ENCODE measurements around the gene IL2RG.

The IL2RG gene

DNA sequence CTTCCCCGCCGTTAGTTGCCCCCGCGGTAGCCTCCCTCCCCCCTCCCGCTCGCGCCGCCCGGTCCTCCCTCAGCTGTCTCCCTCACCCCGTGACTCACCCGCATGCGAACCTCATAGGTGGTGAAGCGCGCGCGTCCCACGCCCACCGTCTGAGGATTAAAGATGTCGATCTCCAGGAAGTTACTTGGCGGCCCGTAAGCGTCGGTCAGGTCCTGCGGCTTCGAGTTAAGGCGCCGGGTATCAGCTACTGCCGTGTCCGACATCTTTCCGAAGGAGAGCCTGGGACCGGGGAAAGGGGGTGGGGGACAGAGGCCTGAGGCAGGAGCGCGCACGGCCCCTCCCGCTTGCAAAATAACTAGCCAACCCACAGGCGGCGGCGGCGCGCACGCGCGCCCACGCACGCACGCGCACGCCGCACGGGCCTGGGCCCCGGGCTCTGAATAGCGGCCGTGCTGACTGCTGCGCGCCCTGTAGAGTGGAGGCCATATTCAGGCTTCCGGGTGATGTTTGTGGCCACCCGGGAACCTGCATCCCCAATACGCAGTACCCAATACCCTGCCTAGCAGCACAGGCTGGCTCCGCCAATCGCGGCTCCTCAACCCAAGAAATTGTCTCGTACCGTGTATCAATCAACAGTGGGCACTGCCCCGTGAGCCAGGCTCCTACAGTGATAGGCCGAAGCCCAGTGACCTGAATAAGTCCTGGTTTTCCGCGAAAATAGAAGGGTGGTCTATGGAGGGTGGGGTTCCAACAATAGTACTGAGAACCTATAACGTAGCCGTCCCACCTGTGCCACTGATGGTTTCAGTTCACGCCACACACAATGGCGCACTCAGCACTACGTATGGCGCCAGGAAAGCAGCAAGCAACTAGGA, 43.1 kb downstream of the IL2RG start, which contains the start of gene SNX12:
Gene SNX12, minus strand, starts transcription at position 291 of the 875 bp plus-strand sequence. Its CDS starts 28 bp downstream, at position 263.
- peak; percentile 82 to 85 for DNase-seq (ENCODE audit: low read depth in 2 of 2)

DNA sequence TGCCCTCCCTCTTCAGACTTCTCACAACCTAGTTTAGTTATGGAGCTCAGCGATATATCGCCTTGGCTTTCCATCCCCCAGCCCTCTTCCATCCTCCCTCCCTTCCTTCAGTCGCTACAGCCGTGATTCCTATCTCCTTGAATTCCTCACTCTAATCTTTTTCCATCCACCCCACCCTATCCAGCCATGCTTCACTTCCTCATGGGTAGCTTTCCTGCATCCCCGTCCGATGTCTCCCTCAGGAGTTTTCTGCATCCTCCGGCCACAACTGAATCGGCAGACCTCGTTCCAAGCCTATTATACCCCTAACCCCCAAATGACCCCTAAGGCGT, 43.7 kb downstream of the IL2RG start:
- DNase-seq (ENCODE audit: low read depth in 2 of 2): no peak

DNA sequence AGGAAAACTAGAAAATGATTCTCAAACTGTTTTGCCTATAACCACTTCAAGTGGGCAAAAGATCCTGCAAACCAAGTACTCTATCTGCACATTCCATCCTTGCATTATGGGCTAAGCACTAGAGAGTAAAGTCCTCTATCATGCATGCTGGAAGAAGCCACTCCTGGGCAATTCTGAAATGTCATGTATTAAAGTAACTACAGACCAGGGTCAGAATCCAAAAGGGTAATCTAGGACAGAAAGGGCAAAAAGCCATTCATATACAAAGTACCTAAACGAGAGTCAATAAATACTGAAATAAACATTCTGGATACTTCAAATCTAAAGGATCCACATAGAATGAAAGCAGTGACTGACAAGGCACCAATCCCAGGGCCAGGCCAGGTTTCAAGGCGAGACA, 44.3 kb downstream of the IL2RG start:
- no peak for DNase-seq (ENCODE audit: low read depth in 2 of 2)

DNA sequence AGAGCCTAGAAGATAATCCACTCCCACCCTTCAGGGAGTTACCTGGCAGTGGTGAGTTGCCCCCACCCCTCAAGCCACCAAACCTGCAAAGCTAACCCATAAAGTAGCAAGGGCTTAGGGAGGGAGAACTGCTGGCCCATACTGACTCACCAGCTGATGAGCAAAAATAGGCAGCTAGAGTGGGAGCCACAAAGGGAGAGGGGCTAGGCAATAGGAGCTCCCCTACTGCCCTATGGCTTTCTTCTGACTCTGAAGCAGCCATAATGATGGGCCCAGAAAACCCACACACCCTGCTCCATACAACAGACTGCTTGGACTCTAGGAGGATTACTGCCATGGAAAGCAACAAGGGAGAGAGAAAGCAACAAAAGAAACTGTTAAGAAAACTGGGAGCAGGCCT, 51.2 kb downstream of the IL2RG start:
- no peak for DNase-seq (ENCODE audit: low read depth in 2 of 2)

GRCh38 chrX:71057848-71058530, 53.4 kb downstream of the IL2RG start:
- DNase-seq (ENCODE audit: low read depth in 2 of 2): no peak
